Skin of body (tissue), 2 donors: Measurements from ENCODE around the gene PCK2. TPM values are rescaled to one million over a fixed set of nuclear protein-coding genes. Genes with fewer than 3 reads are reported as not detected.

Source experiments
- DNase-seq: peaks from one replicate; lab custom pipeline; 2025; lab: John Stamatoyannopoulos, UW
- total RNA-seq: library from RNA; depleted of rRNA; stranded (reverse); fragments of >200 nt; gene quantifications from one replicate; pipeline ENCODE4 v1.2.3, GENCODE V29; 2014

Gene PCK2
- total RNA-seq, 1 donor from 2014 or later: 7.2 TPM

GRCh38 chr14:24074625-24075484 lies 19.3 kb upstream of the PCK2 start:
- DNase-seq: no peak

- DNase-seq: no peak
Measured at GRCh38 chr14:24075485-24076301, 18.4 kb upstream of the PCK2 start.

GRCh38 chr14:24076302-24076601 lies 17.9 kb upstream of the PCK2 start:
- no peak for DNase-seq

- DNase-seq: no peak
Measured at GRCh38 chr14:24077086-24077485, 17.0 kb upstream of the PCK2 start.

- DNase-seq: no peak
Measured at GRCh38 chr14:24078146-24078545, 16.0 kb upstream of the PCK2 start.

- no peak for DNase-seq
Measured at GRCh38 chr14:24079491-24080141, 14.5 kb upstream of the PCK2 start.

- no peak for DNase-seq
Measured at GRCh38 chr14:24080142-24080530, 14.0 kb upstream of the PCK2 start.

- no peak for DNase-seq
Measured at GRCh38 chr14:24080888-24081738, 13.0 kb upstream of the PCK2 start.

- no peak for DNase-seq
Measured at GRCh38 chr14:24081739-24082211, 12.3 kb upstream of the PCK2 start.

GRCh38 chr14:24082411-24083080 lies 11.6 kb upstream of the PCK2 start:
- DNase-seq: no peak

- no peak for DNase-seq
Measured at GRCh38 chr14:24083462-24083861, 10.6 kb upstream of the PCK2 start.

- no peak for DNase-seq
Measured at GRCh38 chr14:24084440-24084839, 9.7 kb upstream of the PCK2 start.

- no peak for DNase-seq
Measured at GRCh38 chr14:24085215-24085614, 8.9 kb upstream of the PCK2 start.

- DNase-seq: no peak
Measured at GRCh38 chr14:24086193-24086955, 7.7 kb upstream of the PCK2 start.

GRCh38 chr14:24087004-24087403 lies 7.1 kb upstream of the PCK2 start:
- DNase-seq: no peak

- no peak for DNase-seq
Measured at GRCh38 chr14:24088095-24088494, 6.0 kb upstream of the PCK2 start.

GRCh38 chr14:24089890-24090289 lies 4.2 kb upstream of the PCK2 start:
- DNase-seq: no peak

- no peak for DNase-seq
Measured at GRCh38 chr14:24092110-24092504, 2.0 kb upstream of the PCK2 start.

GRCh38 chr14:24092505-24093206 lies 1.5 kb upstream of the PCK2 start:
- DNase-seq: no peak
